ENCODE data around the gene PNPLA5. TPM values are rescaled to one million over a fixed set of nuclear protein-coding genes. Genes with fewer than 3 reads are reported as not detected.

PNPLA5 gene
- total RNA-seq, 1 experiment from 2014 or later: 5.3 TPM

- ATAC-seq: no peak
- DNase-seq (ENCODE audit: low spot score): no peak
- Mint-ChIP-seq H3K4me3 (no peak overlapping the region), H3K27me3 (ENCODE audit: low read depth) (no peaks in the 10 kb centered on the region), H3K36me3 (peaks cover 7% of the 10 kb centered on the region; the same call in 1 of the 2 replicates), H3K4me1 (peaks cover 3% of the 10 kb centered on the region), H3K27ac (no peak overlapping the region), H3K9me3 (no peaks in the 10 kb centered on the region)
- POLR2A ChIA-PET: interaction anchor here (0.5 kb wide), 1 partner anchor 389 kb away, joined by 4 read pairs; no protein-coding TSS in a partner anchor
- TF ChIP-seq ARID4B (CRISPR knock-in tag; IDR thresholded peaks at IDR 0.05; ENCODE audit: borderline replicate concordance) (no peak), ZNF263 (CRISPR knock-in tag; IDR thresholded peaks at IDR 0.05; ENCODE audit: low read depth) (no peak), ZNF416 (CRISPR knock-in tag; IDR thresholded peaks at IDR 0.05) (no peak), ZNF671 (CRISPR knock-in tag; IDR thresholded peaks at IDR 0.05) (no peak), USF2 (CRISPR knock-in tag; IDR thresholded peaks at IDR 0.05) (no peak), KAT7 (CRISPR knock-in tag; IDR thresholded peaks at IDR 0.05; ENCODE audit: borderline replicate concordance) (no peak)
- CTCF ChIA-PET: interaction anchor here (1.0 kb wide), 1 partner anchor 43 kb away, joined by 3 read pairs; no protein-coding TSS in a partner anchor
These were observed 51.4 kb downstream of the PNPLA5 start for GRCh38 chr22:43840431-43840830.

- DNase-seq (ENCODE audit: low spot score): no peak
- H3K36me3 Mint-ChIP-seq: peaks cover 7% of the 10 kb centered on the region; the same call in 1 of the 2 replicates
- ChIA-PET CTCF (no interaction called here), POLR2A (interaction anchor here (0.7 kb wide), 1 partner anchor 14 kb away, joined by 8 read pairs; no protein-coding TSS in a partner anchor)
- TF ChIP-seq FOXP4 (CRISPR knock-in tag; IDR thresholded peaks at IDR 0.05): no peak
- TF ChIP-seq ETV6 (CRISPR knock-in tag; IDR thresholded peaks at IDR 0.05): no peak
- ATAC-seq: no peak
- no peaks in the 10 kb centered on the region for H3K27me3 Mint-ChIP-seq (ENCODE audit: low read depth)
- H3K4me3 Mint-ChIP-seq: no peak overlapping the region
- H3K9me3 Mint-ChIP-seq: no peaks in the 10 kb centered on the region
- H3K4me1 Mint-ChIP-seq: no peaks in the 10 kb centered on the region
- no peak overlapping the region for H3K27ac Mint-ChIP-seq
These were observed 52.0 kb downstream of the PNPLA5 start for GRCh38 chr22:43839781-43840180.

GRCh38 chr22:43838571-43839307 is 53.1 kb downstream of the PNPLA5 start:
- H3K9me3 Mint-ChIP-seq: no peaks in the 10 kb centered on the region
- 0 out of 2 replicates have a peak overlapping the region, but pooled peaks have one; percentile 11 for H3K27ac Mint-ChIP-seq
- H3K4me1 Mint-ChIP-seq: no peaks in the 10 kb centered on the region
- ATAC-seq (no peak), DNase-seq (ENCODE audit: low spot score) (no peak)
- H3K36me3 Mint-ChIP-seq: peaks cover 7% of the 10 kb centered on the region; the same call in 1 of the 2 replicates
- no peak overlapping the region for H3K4me3 Mint-ChIP-seq
- ChIA-PET CTCF (no interaction called here), POLR2A (interaction anchor here (0.6 kb wide), 1 partner anchor 21 kb away, joined by 3 read pairs; no protein-coding TSS in a partner anchor)
- TF ChIP-seq NFE2L1 (CRISPR knock-in tag; IDR thresholded peaks at IDR 0.05) (no peak), NFYB (CRISPR knock-in tag; conservative IDR thresholded peaks at IDR 0.05; ENCODE audit: low read depth) (no peak), ELF4 (CRISPR knock-in tag; IDR thresholded peaks at IDR 0.05; ENCODE audit: low read depth) (no peak), ZNF281 (CRISPR knock-in tag; IDR thresholded peaks at IDR 0.05) (no peak), ATF2 (CRISPR knock-in tag; IDR thresholded peaks at IDR 0.05; ENCODE audit: borderline replicate concordance, low read depth) (no peak), SP1 (CRISPR knock-in tag; conservative IDR thresholded peaks at IDR 0.05) (no peak), ETV6 (CRISPR knock-in tag; IDR thresholded peaks at IDR 0.05) (no peak), ATF1 (CRISPR knock-in tag; IDR thresholded peaks at IDR 0.05) (no peak)
- no peaks in the 10 kb centered on the region for H3K27me3 Mint-ChIP-seq (ENCODE audit: low read depth)
